Measurements from ENCODE around the gene GRK7.
A peak's percentile ranks its signal among the peaks of the same experiment; 100 is the strongest.

The GRK7 gene

GRCh38 chr3:141804778-141805639 is 41.8 kb downstream of the GRK7 start:
- peak; percentile 42 for DNase-seq (ENCODE audit: low read depth)
- no peak overlapping the region for H3K4me3 ChIP-seq (ENCODE audit: low read length)
- no peak for TF ChIP-seq CTCF (IDR thresholded peaks at IDR 0.05; ENCODE audit: insufficient read depth, low read depth, low read length, missing control alignments)

GRCh38 chr3:141807277-141808033 is 44.2 kb downstream of the GRK7 start:
- TF ChIP-seq CTCF (IDR thresholded peaks at IDR 0.05; ENCODE audit: insufficient read depth, low read depth, low read length, missing control alignments) = no peak
- no peak overlapping the region for H3K4me3 ChIP-seq (ENCODE audit: low read length)
- no peak for DNase-seq (ENCODE audit: low read depth)

GRCh38 chr3:141808586-141808985 is 45.4 kb downstream of the GRK7 start:
- no peak for TF ChIP-seq CTCF (IDR thresholded peaks at IDR 0.05; ENCODE audit: insufficient read depth, low read depth, low read length, missing control alignments)
- H3K4me3 ChIP-seq (ENCODE audit: low read length) = no peak overlapping the region
- DNase-seq (ENCODE audit: low read depth) = no peak

- no peak overlapping the region for H3K4me3 ChIP-seq (ENCODE audit: low read length)
- DNase-seq (ENCODE audit: low read depth) = no peak
- TF ChIP-seq CTCF (IDR thresholded peaks at IDR 0.05; ENCODE audit: insufficient read depth, low read depth, low read length, missing control alignments) = no peak
Measured at GRCh38 chr3:141810161-141810560, 47.0 kb downstream of the GRK7 start.

GRCh38 chr3:141811348-141811747 is 48.1 kb downstream of the GRK7 start:
- DNase-seq (ENCODE audit: low read depth) = no peak
- no peak overlapping the region for H3K4me3 ChIP-seq (ENCODE audit: low read length)
- TF ChIP-seq CTCF (IDR thresholded peaks at IDR 0.05; ENCODE audit: insufficient read depth, low read depth, low read length, missing control alignments) = no peak

- no peak for DNase-seq (ENCODE audit: low read depth)
- no peak for TF ChIP-seq CTCF (IDR thresholded peaks at IDR 0.05; ENCODE audit: insufficient read depth, low read depth, low read length, missing control alignments)
Measured at GRCh38 chr3:141812084-141812483, 48.9 kb downstream of the GRK7 start.

More at GRCh38 chr3:141812084-141812483, 48.9 kb downstream of the GRK7 start:
- H3K4me3 ChIP-seq (ENCODE audit: low read length) = no peak overlapping the region
